ENCODE data around the gene LSAMP. TPM values are rescaled to one million over a fixed set of nuclear protein-coding genes. Genes with fewer than 3 reads are reported as not detected.

The LSAMP gene
- total RNA-seq, 4 donors from 2014 or later, result 1.9 to 19.7 (median 2.8) TPM

- TF ChIP-seq, protein P1, sequence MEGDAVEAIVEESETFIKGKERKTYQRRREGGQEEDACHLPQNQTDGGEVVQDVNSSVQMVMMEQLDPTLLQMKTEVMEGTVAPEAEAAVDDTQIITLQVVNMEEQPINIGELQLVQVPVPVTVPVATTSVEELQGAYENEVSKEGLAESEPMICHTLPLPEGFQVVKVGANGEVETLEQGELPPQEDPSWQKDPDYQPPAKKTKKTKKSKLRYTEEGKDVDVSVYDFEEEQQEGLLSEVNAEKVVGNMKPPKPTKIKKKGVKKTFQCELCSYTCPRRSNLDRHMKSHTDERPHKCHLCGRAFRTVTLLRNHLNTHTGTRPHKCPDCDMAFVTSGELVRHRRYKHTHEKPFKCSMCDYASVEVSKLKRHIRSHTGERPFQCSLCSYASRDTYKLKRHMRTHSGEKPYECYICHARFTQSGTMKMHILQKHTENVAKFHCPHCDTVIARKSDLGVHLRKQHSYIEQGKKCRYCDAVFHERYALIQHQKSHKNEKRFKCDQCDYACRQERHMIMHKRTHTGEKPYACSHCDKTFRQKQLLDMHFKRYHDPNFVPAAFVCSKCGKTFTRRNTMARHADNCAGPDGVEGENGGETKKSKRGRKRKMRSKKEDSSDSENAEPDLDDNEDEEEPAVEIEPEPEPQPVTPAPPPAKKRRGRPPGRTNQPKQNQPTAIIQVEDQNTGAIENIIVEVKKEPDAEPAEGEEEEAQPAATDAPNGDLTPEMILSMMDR (IDR thresholded peaks at IDR 0.05), result no peak
- ATAC-seq (ENCODE audit: low FRiP score), result no peak
- no peak for DNase-seq (ENCODE audit: low spot score)
Measured at GRCh38 chr3:116341899-116342298, 103.4 kb downstream of the LSAMP start.

- TF ChIP-seq, protein P1 (IDR thresholded peaks at IDR 0.05), result no peak
- no peak for ATAC-seq (ENCODE audit: low FRiP score)
- DNase-seq (ENCODE audit: low spot score), result no peak
Measured at GRCh38 chr3:116341381-116341780, 103.9 kb downstream of the LSAMP start.

GRCh38 chr3:116340680-116341216, 104.5 kb downstream of the LSAMP start:
- TF ChIP-seq, protein P1 (IDR thresholded peaks at IDR 0.05), result no peak
- no peak for ATAC-seq (ENCODE audit: low FRiP score)
- no peak for DNase-seq (ENCODE audit: low spot score)

DNA sequence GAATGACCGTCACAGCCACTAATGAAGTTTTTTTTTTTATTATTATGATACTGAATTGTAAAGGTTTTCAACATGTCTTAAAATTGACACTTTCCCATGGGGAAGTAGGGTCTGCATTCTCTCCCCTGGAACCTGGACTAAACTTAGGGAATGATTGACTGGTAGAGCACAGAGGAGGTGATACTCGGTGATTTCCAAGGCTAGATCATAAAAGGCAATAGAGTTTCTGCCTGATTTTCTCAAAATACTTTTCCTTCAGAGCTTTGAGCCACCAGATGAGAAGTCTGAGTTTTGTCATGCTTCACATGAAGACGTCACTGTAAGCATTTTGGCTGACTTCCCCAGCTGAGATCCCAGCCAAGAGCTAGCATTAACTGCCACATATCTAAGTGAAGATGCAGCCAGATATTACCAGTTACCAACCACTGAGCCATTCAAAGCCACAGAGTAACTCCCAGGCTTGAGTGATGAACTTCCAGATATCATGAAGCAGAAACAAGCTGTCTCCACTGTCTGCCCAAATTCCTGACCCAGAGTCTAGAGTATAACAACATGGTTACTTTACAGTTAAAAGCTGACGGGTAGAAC, 105.8 kb downstream of the LSAMP start:
- TF ChIP-seq, protein P1 (IDR thresholded peaks at IDR 0.05), result no peak
- DNase-seq (ENCODE audit: low spot score), result no peak
- ATAC-seq (ENCODE audit: low FRiP score), result peak; percentile 38

GRCh38 chr3:116338713-116339112, 106.6 kb downstream of the LSAMP start:
- DNase-seq (ENCODE audit: low spot score), result no peak
- ATAC-seq (ENCODE audit: low FRiP score), result no peak
- TF ChIP-seq, protein P1 (IDR thresholded peaks at IDR 0.05), result no peak

DNA sequence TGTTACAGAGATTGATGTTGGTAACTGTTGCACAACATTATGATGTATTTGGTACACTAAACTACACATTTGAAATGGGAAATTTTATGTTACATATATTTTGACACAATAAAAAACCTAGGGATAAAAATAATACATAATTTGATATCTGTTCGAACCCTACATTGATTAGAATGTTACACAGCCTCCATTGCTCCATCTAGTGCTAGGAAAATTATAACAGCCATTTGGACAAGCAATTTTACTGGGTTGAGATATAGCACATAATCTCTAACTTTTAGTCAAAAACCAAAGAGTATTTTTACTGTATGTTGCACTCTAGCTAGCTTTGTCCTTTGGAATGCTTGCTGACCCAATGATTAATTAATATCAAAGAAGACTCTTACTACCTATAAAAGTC, 108.1 kb downstream of the LSAMP start:
- DNase-seq (ENCODE audit: low spot score) (no peak), ATAC-seq (ENCODE audit: low FRiP score) (no peak)
- TF ChIP-seq, protein P1 (IDR thresholded peaks at IDR 0.05), result no peak

DNA sequence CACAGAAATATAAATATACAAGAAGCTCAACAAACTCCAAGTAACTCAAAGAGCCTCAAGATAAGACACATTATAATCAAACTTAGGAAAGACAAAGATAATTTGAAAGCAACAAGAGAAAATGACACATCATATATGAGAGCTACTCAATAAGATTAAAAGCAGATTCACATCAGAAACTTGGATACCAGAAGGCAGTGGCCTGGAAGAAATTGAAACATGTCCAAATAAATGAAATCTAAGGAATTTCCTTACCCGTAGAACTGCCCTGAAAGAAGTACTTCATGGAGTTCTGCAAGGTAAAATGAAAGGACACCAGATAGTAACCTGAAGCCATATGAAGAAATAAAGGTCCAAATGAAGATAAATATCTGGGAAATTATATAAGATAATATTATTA, 113.9 kb downstream of the LSAMP start:
- TF ChIP-seq, protein P1 (IDR thresholded peaks at IDR 0.05), result no peak
- DNase-seq (ENCODE audit: low spot score), result no peak
- ATAC-seq (ENCODE audit: low FRiP score), result no peak
